ENCODE measurements around the gene RITA1.

- TF ChIP-seq CTCF (IDR thresholded peaks at IDR 0.05; ENCODE audit: low read length) (no peak), EZH2 (IDR thresholded peaks at IDR 0.05; ENCODE audit: borderline replicate concordance, low read length) (no peak)
Measured at GRCh38 chr12:113204804-113205203, 19.3 kb downstream of the RITA1 start.

All from OCI-LY1 (cell line).